Fibroblast of mammary gland (primary cell): Measurements from ENCODE around the gene ENDOU.
A peak's percentile ranks its signal among the peaks of the same experiment; 100 is the strongest.

Experiments used
- DNase-seq: peaks from one replicate; pipeline ENCODE4 v3.0.0-alpha.2; 2010; ENCODE audit warnings: low read depth
- H3K4me3 ChIP-seq: 2 replicates; pipeline ENCODE4 v1.5.1; 2011; ENCODE audit warnings: low read depth, mild to moderate bottlenecking, low read length, moderate library complexity; ENCODE audit not compliant: control insufficient read depth
- TF ChIP-seq, protein P1 (sequence below): conservative IDR thresholded peaks from 2 replicates; pipeline ENCODE4 v1.5.1; 2011; ENCODE audit warnings: low read depth, low read length, inconsistent platforms; ENCODE audit not compliant: control insufficient read depth, insufficient read depth

Gene ENDOU

DNA sequence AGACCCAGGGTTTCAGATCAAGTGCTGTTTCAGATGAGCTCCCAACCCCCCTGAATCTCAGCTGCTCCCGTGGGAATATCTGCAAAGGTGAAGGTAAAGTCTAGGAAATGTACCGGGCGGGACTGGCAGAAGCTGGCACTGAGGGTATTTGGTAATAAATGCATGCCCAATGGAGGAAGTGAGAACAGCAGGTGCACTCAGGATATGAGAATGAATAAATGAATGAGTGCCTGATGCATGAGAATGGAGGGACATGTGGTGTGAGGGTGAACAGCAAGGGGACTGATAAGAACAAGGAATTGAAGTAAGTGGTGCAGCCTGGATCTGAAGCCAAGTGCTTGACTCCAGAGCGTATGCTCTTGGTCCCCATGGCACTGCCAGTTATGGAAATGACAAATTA is 21.8 kb upstream of the ENDOU start:
- H3K4me3 ChIP-seq, result no peak overlapping the region
- no peak for DNase-seq
- TF ChIP-seq, protein P1, sequence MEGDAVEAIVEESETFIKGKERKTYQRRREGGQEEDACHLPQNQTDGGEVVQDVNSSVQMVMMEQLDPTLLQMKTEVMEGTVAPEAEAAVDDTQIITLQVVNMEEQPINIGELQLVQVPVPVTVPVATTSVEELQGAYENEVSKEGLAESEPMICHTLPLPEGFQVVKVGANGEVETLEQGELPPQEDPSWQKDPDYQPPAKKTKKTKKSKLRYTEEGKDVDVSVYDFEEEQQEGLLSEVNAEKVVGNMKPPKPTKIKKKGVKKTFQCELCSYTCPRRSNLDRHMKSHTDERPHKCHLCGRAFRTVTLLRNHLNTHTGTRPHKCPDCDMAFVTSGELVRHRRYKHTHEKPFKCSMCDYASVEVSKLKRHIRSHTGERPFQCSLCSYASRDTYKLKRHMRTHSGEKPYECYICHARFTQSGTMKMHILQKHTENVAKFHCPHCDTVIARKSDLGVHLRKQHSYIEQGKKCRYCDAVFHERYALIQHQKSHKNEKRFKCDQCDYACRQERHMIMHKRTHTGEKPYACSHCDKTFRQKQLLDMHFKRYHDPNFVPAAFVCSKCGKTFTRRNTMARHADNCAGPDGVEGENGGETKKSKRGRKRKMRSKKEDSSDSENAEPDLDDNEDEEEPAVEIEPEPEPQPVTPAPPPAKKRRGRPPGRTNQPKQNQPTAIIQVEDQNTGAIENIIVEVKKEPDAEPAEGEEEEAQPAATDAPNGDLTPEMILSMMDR, result no peak

DNA sequence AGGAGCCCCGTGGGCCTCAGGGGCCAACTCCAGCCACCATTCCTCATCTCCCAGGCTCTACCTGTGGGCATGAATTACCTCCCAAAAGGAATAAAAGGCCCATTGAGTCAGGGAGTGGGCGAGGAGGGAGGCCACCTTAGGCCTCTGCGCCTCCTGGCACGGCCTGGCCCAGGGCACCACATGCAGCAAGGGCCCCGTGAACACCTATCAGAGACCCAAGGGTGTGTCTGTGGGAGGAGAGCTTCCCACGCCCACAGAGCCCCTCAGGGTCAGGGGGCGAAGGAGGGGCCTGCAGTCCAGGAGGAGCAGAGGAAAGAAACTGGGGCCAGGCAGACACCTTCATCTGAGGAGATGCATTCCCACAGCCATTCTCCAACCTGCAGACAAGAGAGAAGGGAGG is 21.2 kb upstream of the ENDOU start:
- TF ChIP-seq, protein P1, result no peak
- DNase-seq, result no peak
- no peak overlapping the region for H3K4me3 ChIP-seq

DNA sequence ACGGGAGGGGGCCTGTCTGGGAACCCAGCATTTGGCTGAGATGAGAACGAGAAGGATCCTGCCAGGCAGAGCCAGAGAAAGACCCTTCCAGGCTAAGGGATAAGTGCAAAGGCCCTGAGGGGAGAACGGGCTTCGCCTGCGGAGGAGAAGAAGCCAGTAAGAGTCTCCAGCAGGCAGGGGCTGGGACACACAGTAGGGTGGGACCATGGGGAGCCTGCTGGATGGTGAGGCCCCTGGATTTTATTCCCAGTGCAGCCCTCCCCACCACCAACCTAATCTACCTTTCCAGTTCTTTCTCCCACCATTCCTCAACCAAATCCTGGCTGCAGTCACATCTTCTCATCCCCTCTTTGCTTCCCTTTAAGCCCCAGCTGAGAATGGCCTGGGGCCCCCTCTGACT is 20.8 kb upstream of the ENDOU start:
- no peak for DNase-seq
- TF ChIP-seq, protein P1, result no peak
- no peak overlapping the region for H3K4me3 ChIP-seq

DNA sequence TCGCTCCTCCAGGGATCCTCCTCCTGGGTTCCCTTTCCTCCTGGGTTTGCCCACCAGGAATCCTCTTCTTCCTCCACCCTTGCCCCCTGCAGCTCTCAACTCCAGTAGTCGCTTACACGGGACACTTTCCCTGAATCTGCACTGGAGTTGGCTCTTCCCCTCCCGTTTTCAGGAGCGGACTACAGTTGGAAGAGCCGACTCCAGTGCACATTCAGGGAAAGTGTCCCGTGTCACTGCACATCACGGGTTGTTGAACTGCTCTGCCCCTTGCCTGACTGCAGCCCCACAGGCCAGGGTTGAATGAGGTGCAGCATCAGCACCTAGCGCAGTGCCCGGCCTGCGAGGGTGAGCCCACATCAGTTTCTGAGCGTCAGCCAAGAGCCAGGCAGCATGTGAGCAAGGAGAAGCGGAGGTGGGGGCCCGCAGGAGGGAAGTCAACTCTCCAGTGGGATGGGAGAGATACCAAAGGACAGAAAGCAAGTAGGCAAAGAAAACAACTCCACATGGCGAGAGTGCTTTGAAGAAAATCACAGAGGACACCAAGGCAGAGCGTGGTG is 20.3 kb upstream of the ENDOU start:
- H3K4me3 ChIP-seq, result no peak overlapping the region
- TF ChIP-seq, protein P1, result no peak
- DNase-seq, result no peak

DNA sequence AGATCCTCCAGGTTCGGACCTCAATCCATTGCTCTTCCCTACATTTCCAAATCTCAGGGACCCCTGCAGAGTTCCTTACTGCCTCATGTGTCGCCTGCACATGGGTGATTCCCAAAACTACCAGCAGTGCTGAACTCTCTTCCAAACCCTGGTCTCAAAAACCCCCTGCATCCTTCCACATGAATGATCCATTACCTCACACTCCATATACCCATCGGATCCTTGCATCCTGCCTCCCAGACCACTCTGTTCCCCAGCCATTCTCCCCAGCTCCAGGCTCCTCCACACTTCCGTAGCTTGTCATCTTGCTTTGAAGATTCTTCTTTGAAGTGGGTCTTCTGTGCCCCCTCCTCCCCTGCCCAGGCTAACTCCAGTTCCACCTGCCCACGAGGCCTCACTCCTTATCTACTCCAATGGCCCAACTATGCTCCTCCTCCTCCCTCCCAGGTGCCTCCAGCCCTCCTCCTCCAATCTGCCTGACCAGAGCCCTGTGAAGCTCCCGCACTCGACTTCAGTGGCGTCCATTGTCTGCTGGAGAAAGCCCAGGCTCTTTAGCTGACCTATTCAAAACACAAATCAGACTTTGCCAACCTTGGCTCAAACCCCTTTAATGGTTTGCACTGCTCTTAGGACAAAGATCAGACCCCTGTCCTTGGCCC is 19.6 kb upstream of the ENDOU start:
- TF ChIP-seq, protein P1, result no peak
- no peak overlapping the region for H3K4me3 ChIP-seq
- no peak for DNase-seq

DNA sequence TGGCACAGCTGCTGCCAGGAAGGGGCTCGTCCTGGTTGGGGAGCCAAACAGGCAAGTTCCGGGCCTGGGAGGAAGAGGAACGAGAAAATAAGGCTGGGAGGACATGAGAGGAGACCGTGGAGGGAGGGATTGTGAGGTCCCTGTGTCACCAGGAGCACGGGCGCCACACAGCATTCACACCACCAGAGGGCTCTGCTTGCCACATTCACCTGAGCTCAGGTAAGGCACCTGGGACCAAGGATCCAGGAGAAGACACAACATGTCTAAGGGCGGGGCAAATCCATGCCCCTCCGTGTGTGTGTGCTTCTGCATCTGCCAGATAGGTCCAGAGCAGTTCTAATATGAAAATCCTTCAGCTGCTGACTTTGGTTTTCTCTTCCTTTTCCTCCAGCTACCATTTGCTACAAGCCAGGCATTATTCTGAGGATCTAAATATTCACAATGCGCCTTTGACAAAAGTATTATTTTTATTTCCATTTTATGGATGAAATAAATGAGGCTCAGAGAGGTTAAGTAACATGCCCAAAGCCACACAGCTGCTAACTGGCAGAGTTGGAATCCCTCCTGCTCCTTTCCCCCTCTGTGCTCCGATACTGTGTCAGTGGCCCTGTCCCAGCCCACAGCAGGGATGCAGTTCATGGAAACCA is 18.8 kb upstream of the ENDOU start:
- DNase-seq, result no peak
- TF ChIP-seq, protein P1, result peak; percentile 26
- H3K4me3 ChIP-seq, result no peak overlapping the region
